Activated naive CD4-positive, alpha-beta T cell treated with anti-CD3 and anti-CD28 coated beads, Interleukin-2, amount 50 U/mL, for 24 hours (primary cell): ENCODE data around the gene CCDC32.

Experiments
- H3K27ac Mint-ChIP-seq: one replicate; pipeline ENCODE4 v1.8.0; 2021; ENCODE audit warnings: mild to moderate bottlenecking, mixed read lengths
- H3K27me3 Mint-ChIP-seq: one replicate; pipeline ENCODE4 v1.8.0; 2021; ENCODE audit warnings: mixed read lengths
- H3K36me3 Mint-ChIP-seq: one replicate; pipeline ENCODE4 v1.8.0; 2021; ENCODE audit warnings: mixed read lengths
- H3K4me1 Mint-ChIP-seq: one replicate; pipeline ENCODE4 v1.8.0; 2021; ENCODE audit warnings: mixed read lengths
- H3K4me3 Mint-ChIP-seq: one replicate; pipeline ENCODE4 v1.8.0; 2021; ENCODE audit warnings: mild to moderate bottlenecking, mixed read lengths
- H3K9me3 Mint-ChIP-seq: one replicate; pipeline ENCODE4 v1.8.0; 2021; ENCODE audit warnings: mixed read lengths

CCDC32 gene

DNA sequence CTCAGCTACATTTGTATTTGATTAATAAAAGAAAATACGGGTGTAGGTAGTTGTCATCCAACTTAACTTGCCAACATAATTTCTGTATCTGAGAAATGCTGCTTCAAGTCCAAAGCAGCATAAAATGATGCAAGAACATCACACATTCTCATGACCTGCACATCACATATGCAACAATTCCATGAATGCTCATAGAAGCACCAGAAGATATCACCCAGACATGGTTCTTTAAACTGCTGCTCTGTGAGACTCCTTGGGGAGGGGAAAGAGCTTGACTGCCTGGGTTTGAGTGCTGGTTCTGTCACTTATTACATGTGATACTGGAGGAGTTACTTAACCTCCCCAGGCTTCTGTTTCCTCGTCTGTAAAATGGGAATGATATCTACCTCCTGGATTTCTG lies 54.6 kb downstream of the CCDC32 start:
- H3K36me3 Mint-ChIP-seq, result no peaks in the 10 kb centered on the region
- peaks cover 26% of the 10 kb centered on the region for H3K4me1 Mint-ChIP-seq
- H3K27me3 Mint-ChIP-seq, result peaks cover 35% of the 10 kb centered on the region
- no peaks in the 10 kb centered on the region for H3K9me3 Mint-ChIP-seq
- H3K27ac Mint-ChIP-seq, result no peak overlapping the region
- peak overlapping the region; percentile 48 for H3K4me3 Mint-ChIP-seq

DNA sequence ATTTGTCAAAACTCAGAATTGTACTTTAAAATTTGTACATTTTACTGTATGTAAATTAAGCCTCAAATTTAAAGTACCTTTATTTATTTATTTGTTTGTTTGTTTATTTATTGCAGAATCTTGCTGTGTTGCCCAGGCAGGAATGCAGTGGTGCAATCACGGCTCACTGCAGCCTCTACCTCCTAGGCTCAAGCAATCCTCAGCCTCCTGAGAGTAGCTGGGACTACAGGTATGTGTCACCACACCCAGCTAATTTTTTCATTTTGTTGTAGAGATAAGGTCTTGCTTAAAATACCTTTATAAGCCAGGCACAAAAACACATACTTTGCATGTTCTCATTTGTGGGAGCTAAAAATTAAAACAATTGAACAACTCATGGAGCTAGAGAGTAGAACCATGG lies 56.6 kb downstream of the CCDC32 start:
- H3K27ac Mint-ChIP-seq, result no peak overlapping the region
- H3K4me1 Mint-ChIP-seq, result peaks cover 26% of the 10 kb centered on the region
- peaks cover 37% of the 10 kb centered on the region for H3K27me3 Mint-ChIP-seq
- no peaks in the 10 kb centered on the region for H3K36me3 Mint-ChIP-seq
- no peaks in the 10 kb centered on the region for H3K9me3 Mint-ChIP-seq
- no peak overlapping the region for H3K4me3 Mint-ChIP-seq

GRCh38 chr15:40506964-40507571 lies 57.8 kb downstream of the CCDC32 start:
- Mint-ChIP-seq H3K36me3 (no peaks in the 10 kb centered on the region), H3K9me3 (no peaks in the 10 kb centered on the region), H3K27ac (no peak overlapping the region), H3K4me1 (peaks cover 21% of the 10 kb centered on the region), H3K27me3 (peaks cover 27% of the 10 kb centered on the region), H3K4me3 (peak overlapping the region; percentile 58)
